ENCODE data around the gene PRSS56. TPM values are rescaled to one million over a fixed set of nuclear protein-coding genes. Genes with fewer than 3 reads are reported as not detected.

PRSS56 gene
- polyA plus RNA-seq, 1 donor = 3.4 TPM

- no peak for DNase-seq (ENCODE audit: low read depth)
These were observed 52.9 kb downstream of the PRSS56 start for GRCh38 chr2:232573042-232573441.

- no peak for DNase-seq (ENCODE audit: low read depth)
These were observed 53.7 kb downstream of the PRSS56 start for GRCh38 chr2:232573771-232574435.

- DNase-seq (ENCODE audit: low read depth) = no peak
These were observed 54.7 kb downstream of the PRSS56 start for GRCh38 chr2:232574674-232575403.

Other genes with a start within 250 kb of the PRSS56 start
- not detected for gene ALPP, start 141.6 kb upstream of the PRSS56 start, polyA plus RNA-seq (ENCODE audit: insufficient read length)
- gene ALPG, start 113.5 kb upstream of the PRSS56 start, polyA plus RNA-seq (ENCODE audit: insufficient read length) = not detected
- not detected for gene ALPI, start 64.2 kb upstream of the PRSS56 start, polyA plus RNA-seq (ENCODE audit: insufficient read length)
- 0.51 TPM for gene ECEL1, start 32.6 kb upstream of the PRSS56 start, polyA plus RNA-seq (ENCODE audit: insufficient read length)
- gene CHRND, start 5.8 kb downstream of the PRSS56 start, polyA plus RNA-seq (ENCODE audit: insufficient read length) = 180 TPM
- gene CHRNG, start 19.3 kb downstream of the PRSS56 start, polyA plus RNA-seq (ENCODE audit: insufficient read length) = 160 TPM
- gene TIGD1, start 30.2 kb downstream of the PRSS56 start, polyA plus RNA-seq (ENCODE audit: insufficient read length) = 6.8 TPM
- 152 TPM for gene EIF4E2, start 30.3 kb downstream of the PRSS56 start, polyA plus RNA-seq (ENCODE audit: insufficient read length)
- 30.1 TPM for gene EFHD1, start 113.2 kb downstream of the PRSS56 start, polyA plus RNA-seq (ENCODE audit: insufficient read length)
- gene GIGYF2, start 176.9 kb downstream of the PRSS56 start, polyA plus RNA-seq (ENCODE audit: insufficient read length) = 39.0 TPM